ENCODE data around the gene CAPN15.

DNA sequence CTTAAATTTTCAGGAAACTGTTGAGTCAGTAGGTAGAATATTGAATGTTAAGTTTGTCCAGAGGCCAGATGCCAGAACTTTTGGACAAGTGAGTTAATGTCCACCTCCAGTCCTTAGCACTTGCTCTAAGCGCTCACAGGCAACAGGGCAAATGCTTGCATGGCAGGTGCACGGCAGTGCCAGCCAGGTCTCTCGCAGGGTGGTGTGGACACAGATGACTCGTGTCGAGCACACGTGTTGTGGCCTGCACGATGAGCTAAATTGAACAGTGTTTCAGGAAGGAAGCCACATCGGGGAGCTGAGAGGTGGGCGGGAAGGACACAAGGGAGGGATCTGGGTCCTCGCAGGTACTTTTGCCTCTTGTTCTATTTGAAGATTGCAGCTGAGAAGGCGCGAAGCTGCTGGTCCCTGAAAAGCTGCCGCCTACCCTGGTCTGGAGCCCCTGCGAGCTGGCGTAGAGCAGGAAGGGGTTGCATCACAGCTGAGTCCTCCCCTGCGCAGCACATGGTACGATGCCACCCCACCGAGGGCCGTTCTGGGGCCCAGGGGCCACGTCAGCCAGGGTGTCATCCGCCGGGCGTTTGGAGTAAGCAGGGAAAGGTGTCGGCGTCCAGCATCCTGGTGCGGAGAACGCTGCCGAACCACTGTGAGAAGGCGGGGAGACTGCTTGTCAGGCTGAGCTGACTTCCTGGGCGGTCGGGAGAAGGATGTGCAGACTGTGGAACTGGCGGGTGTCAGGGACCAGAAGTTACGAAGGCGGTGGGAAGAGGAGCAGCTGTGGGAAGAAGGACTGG lies 68.6 kb downstream of the CAPN15 start:
- TF ChIP-seq, protein P1, sequence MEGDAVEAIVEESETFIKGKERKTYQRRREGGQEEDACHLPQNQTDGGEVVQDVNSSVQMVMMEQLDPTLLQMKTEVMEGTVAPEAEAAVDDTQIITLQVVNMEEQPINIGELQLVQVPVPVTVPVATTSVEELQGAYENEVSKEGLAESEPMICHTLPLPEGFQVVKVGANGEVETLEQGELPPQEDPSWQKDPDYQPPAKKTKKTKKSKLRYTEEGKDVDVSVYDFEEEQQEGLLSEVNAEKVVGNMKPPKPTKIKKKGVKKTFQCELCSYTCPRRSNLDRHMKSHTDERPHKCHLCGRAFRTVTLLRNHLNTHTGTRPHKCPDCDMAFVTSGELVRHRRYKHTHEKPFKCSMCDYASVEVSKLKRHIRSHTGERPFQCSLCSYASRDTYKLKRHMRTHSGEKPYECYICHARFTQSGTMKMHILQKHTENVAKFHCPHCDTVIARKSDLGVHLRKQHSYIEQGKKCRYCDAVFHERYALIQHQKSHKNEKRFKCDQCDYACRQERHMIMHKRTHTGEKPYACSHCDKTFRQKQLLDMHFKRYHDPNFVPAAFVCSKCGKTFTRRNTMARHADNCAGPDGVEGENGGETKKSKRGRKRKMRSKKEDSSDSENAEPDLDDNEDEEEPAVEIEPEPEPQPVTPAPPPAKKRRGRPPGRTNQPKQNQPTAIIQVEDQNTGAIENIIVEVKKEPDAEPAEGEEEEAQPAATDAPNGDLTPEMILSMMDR (IDR thresholded peaks at IDR 0.05): no peak
- no peak for TF ChIP-seq POLR2A (IDR thresholded peaks at IDR 0.05)
- no peak for TF ChIP-seq EP300 (IDR thresholded peaks at IDR 0.05)
